Measurements from ENCODE around the gene NLRC5. TPM values are rescaled to one million over a fixed set of nuclear protein-coding genes. Genes with fewer than 3 reads are reported as not detected.
"Not testable (repeated sequence)": the region's sequence is repeated elsewhere in the genome, so short reads cannot be mapped to it uniquely, and the experiment has no call there.

The NLRC5 gene
- total RNA-seq, 2 donors from 2014 or later: 239 to 256 TPM

GRCh38 chr16:57062329-57062728 is 73.0 kb downstream of the NLRC5 start:
- ATAC-seq (replicated peaks in 1 of 2): no peak
- no peaks in the 10 kb centered on the region for H3K27me3 Mint-ChIP-seq (ENCODE audit: low read depth)
- H3K36me3 Mint-ChIP-seq (ENCODE audit: insufficient read depth in 2 of 2): peaks cover 21 to 36% of the 10 kb centered on the region in 2 donors
- DNase-seq: no peak
- H3K4me3 Mint-ChIP-seq: no peak overlapping the region
- peak overlapping the region; percentile 51 for H3K27ac Mint-ChIP-seq
- H3K4me1 Mint-ChIP-seq (ENCODE audit: low read depth): peaks cover 5% of the 10 kb centered on the region
- H3K9me3 Mint-ChIP-seq: no peaks in the 10 kb centered on the region

- not testable (repeated sequence) for H3K4me3 Mint-ChIP-seq; H3K27me3 Mint-ChIP-seq (ENCODE audit: low read depth); H3K4me1 Mint-ChIP-seq (ENCODE audit: low read depth); H3K27ac Mint-ChIP-seq; H3K9me3 Mint-ChIP-seq; DNase-seq; ATAC-seq (replicated peaks in 1 of 2)
- peaks cover 17 to 30% of the 10 kb centered on the region in 2 donors for H3K36me3 Mint-ChIP-seq (ENCODE audit: insufficient read depth in 2 of 2)
These were observed 73.8 kb downstream of the NLRC5 start for GRCh38 chr16:57063189-57063588.

GRCh38 chr16:57064995-57065394 is 75.6 kb downstream of the NLRC5 start:
- Mint-ChIP-seq H3K27ac (no peak overlapping the region), H3K9me3 (no peaks in the 10 kb centered on the region), H3K27me3 (ENCODE audit: low read depth) (no peaks in the 10 kb centered on the region), H3K4me3 (no peak overlapping the region), H3K4me1 (ENCODE audit: low read depth) (peaks cover 6% of the 10 kb centered on the region), H3K36me3 (ENCODE audit: insufficient read depth in 2 of 2) (peaks cover 19 to 37% of the 10 kb centered on the region in 2 donors)
- no peak for ATAC-seq (replicated peaks in 1 of 2)
- no peak for DNase-seq

GRCh38 chr16:57066625-57067024 is 77.3 kb downstream of the NLRC5 start:
- ATAC-seq (replicated peaks in 1 of 2): peak in 1 of 2 donors; percentile 6
- peaks cover 22% of the 10 kb centered on the region for H3K4me1 Mint-ChIP-seq (ENCODE audit: low read depth)
- no peak overlapping the region for H3K4me3 Mint-ChIP-seq
- no peaks in the 10 kb centered on the region for H3K9me3 Mint-ChIP-seq
- no peaks in the 10 kb centered on the region for H3K27me3 Mint-ChIP-seq (ENCODE audit: low read depth)
- no peak for DNase-seq
- H3K36me3 Mint-ChIP-seq (ENCODE audit: insufficient read depth in 2 of 2): peaks cover 21 to 34% of the 10 kb centered on the region in 2 donors
- H3K27ac Mint-ChIP-seq: peak overlapping the region; percentile 68

- Mint-ChIP-seq H3K4me1 (ENCODE audit: low read depth) (peaks cover 29% of the 10 kb centered on the region), H3K36me3 (ENCODE audit: insufficient read depth in 2 of 2) (peaks cover 21 to 33% of the 10 kb centered on the region in 2 donors), H3K9me3 (no peaks in the 10 kb centered on the region), H3K27me3 (ENCODE audit: low read depth) (no peaks in the 10 kb centered on the region), H3K27ac (no peak overlapping the region), H3K4me3 (no peak overlapping the region)
- no peak for DNase-seq
- ATAC-seq (replicated peaks in 1 of 2): no peak
These were observed 78.0 kb downstream of the NLRC5 start for GRCh38 chr16:57067347-57067746.

DNA sequence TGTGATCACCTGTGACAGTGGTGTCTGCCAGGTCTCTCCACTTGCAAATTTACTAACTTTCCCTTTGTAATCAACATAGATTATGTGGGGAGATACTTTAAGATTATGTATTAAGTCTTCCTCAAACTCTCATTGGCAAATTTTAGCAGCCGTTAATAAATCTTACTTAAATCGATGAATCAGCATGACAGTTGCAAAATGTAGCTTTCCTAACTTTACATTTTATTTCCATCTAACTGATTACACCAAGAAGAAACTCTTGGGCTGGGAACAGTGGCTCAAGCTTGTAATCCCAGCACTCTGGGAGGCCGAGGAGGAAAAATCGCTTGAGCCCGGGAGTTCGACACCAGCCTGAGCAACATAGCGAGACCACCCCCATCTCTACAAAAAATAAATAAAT is 79.7 kb downstream of the NLRC5 start:
- H3K36me3 Mint-ChIP-seq (ENCODE audit: insufficient read depth in 2 of 2): peaks cover 19 to 38% of the 10 kb centered on the region in 2 donors
- H3K27me3 Mint-ChIP-seq (ENCODE audit: low read depth): no peaks in the 10 kb centered on the region
- no peaks in the 10 kb centered on the region for H3K9me3 Mint-ChIP-seq
- peaks cover 29% of the 10 kb centered on the region for H3K4me1 Mint-ChIP-seq (ENCODE audit: low read depth)
- H3K27ac Mint-ChIP-seq: peak overlapping the region; percentile 13
- DNase-seq (no peak), ATAC-seq (replicated peaks in 1 of 2) (no peak)
- H3K4me3 Mint-ChIP-seq: no peak overlapping the region

GRCh38 chr16:57069635-57070370 is 80.4 kb downstream of the NLRC5 start:
- peak; percentile 6 to 11 for ATAC-seq (replicated peaks in 1 of 2)
- H3K27me3 Mint-ChIP-seq (ENCODE audit: low read depth): no peaks in the 10 kb centered on the region
- peaks cover 29% of the 10 kb centered on the region for H3K4me1 Mint-ChIP-seq (ENCODE audit: low read depth)
- H3K36me3 Mint-ChIP-seq (ENCODE audit: insufficient read depth in 2 of 2): peaks cover 19 to 33% of the 10 kb centered on the region in 2 donors
- no peak for DNase-seq
- H3K4me3 Mint-ChIP-seq: no peak overlapping the region
- H3K9me3 Mint-ChIP-seq: no peaks in the 10 kb centered on the region
- H3K27ac Mint-ChIP-seq: peak overlapping the region; percentile 78

DNA sequence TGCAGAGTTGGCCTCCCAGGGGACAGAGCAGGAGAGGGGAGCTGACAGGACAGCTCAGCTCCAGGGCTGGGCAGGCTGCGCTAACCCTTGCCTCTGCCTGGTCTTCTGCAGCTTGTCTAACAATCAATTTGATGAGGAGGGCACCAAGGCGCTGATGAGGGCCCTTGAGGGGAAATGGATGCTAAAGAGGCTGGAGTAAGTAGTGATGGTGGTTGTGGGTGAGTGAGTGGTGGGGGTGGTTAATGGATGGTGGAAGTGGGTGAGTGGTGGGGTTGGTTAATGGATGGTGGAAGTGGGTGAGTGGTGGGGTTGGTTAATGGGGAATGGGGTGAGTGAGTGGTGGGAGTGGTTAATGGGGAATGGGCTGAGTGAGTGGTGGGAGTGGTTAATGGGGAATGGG is 81.1 kb downstream of the NLRC5 start:
- Mint-ChIP-seq H3K27me3 (ENCODE audit: low read depth) (no peaks in the 10 kb centered on the region), H3K4me3 (no peak overlapping the region), H3K4me1 (ENCODE audit: low read depth) (peaks cover 29% of the 10 kb centered on the region), H3K9me3 (no peaks in the 10 kb centered on the region), H3K27ac (peak overlapping the region; percentile 78), H3K36me3 (ENCODE audit: insufficient read depth in 2 of 2) (peaks cover 19 to 32% of the 10 kb centered on the region in 2 donors)
- DNase-seq (no peak), ATAC-seq (replicated peaks in 1 of 2) (peak; percentile 9 to 13)

DNA sequence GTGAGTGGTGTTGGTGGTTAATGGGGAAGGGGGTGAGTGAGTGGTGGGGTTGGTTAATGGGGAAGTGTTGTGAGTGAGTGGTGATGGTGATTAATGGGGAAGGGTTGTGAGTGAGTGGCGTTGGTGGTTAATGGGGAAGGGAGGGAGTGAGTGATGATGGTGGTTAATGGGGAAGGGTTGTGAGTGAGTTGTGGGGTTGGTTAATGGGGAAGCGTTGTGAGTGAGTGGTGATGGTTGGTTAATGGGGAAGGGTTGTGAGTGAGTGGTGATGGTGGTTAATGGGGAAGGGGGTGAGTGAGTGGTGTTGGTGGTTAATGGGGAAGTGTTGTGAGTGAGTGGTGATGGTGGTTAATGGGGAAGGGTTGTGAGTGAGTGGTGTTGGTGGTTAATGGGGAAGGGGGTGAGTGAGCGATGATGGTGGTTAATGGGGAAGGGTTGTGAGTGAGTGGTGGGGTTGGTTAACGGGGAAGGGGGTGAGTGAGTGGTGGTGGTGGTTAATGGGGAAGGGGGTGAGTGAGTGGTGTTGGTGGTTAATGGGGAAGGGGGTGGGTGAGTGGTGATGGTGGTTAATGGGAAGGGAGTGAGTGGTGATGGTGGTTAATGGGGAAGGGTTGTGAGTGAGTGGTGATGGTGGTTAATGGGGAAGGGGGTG is 81.8 kb downstream of the NLRC5 start:
- H3K27ac Mint-ChIP-seq: peak overlapping the region; percentile 33
- peaks cover 19 to 34% of the 10 kb centered on the region in 2 donors for H3K36me3 Mint-ChIP-seq (ENCODE audit: insufficient read depth in 2 of 2)
- not testable (repeated sequence) for ATAC-seq (replicated peaks in 1 of 2)

DNA sequence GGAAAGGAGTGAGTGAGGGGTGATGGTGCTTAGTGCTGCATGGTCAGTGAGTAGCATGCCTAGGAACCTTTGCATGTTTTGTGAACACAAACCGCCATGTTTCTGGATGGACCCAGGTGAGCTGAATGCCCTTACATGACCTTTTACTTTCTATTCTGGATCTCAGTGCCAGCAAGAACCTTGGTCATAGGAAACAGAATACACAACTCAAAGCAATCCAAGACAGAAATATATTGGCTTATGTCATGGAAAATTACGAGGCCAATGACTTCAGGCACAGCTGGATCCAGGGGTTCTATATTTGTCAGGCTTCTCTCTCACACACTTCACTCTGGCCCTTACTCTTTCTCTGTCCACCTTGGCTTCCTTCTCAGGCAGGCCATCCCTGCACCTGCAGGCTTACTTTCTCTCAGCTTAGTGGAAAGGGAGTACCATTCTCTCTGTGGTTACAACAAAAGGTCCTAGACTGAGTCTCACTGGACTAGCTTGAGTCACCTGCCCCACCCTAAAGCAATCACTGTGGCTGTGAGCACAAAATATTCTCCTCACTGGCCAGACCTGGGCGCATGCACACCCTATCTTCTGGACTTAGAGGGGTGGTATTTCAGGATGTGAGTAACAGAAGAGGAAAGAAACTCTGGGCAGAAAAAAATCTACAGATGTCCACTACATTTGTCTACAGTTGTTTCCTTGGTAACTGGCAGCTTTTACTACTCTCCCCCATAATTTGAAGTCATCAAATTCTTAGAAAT is 82.7 kb downstream of the NLRC5 start:
- Mint-ChIP-seq H3K4me1 (ENCODE audit: low read depth) (peaks cover 29% of the 10 kb centered on the region), H3K27ac (peak overlapping the region; percentile 25), H3K9me3 (no peaks in the 10 kb centered on the region), H3K27me3 (ENCODE audit: low read depth) (no peaks in the 10 kb centered on the region), H3K36me3 (ENCODE audit: insufficient read depth in 2 of 2) (peaks cover 19 to 31% of the 10 kb centered on the region in 2 donors), H3K4me3 (no peak overlapping the region)
- ATAC-seq (replicated peaks in 1 of 2): peak; percentile 45 to 51
- no peak for DNase-seq

More for the DNA sequence above, 81.8 kb downstream of the NLRC5 start:
- H3K4me3 Mint-ChIP-seq; H3K9me3 Mint-ChIP-seq; DNase-seq; H3K27me3 Mint-ChIP-seq (ENCODE audit: low read depth): not testable (repeated sequence)
- H3K4me1 Mint-ChIP-seq (ENCODE audit: low read depth): peaks cover 29% of the 10 kb centered on the region

- ATAC-seq (replicated peaks in 1 of 2) (no peak), DNase-seq (no peak)
- no peaks in the 10 kb centered on the region for H3K27me3 Mint-ChIP-seq (ENCODE audit: low read depth)
- H3K27ac Mint-ChIP-seq: peak overlapping the region; percentile 39
- peaks cover 16 to 29% of the 10 kb centered on the region in 2 donors for H3K36me3 Mint-ChIP-seq (ENCODE audit: insufficient read depth in 2 of 2)
- no peaks in the 10 kb centered on the region for H3K9me3 Mint-ChIP-seq
- H3K4me3 Mint-ChIP-seq: no peak overlapping the region
- peaks cover 29% of the 10 kb centered on the region for H3K4me1 Mint-ChIP-seq (ENCODE audit: low read depth)
These were observed 83.4 kb downstream of the NLRC5 start for GRCh38 chr16:57072616-57073275.

DNA sequence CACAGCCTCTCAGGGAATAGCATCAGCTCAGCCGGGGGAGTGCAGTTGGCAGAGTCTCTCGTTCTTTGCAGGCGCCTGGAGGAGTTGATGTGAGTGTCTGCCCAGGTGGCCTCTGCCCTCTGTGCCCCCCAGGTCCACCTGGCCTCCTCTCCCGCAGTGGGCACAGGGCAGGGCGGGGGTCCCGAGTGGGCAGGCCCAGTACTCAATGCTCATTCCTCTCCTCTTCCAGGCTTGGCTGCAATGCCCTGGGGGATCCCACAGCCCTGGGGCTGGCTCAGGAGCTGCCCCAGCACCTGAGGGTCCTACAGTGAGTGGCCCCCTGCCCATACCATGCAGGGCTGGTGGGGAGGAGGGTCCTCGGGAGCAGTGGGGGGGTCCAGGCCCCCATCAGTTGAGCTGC is 88.4 kb downstream of the NLRC5 start:
- Mint-ChIP-seq H3K4me3 (no peak overlapping the region), H3K9me3 (no peaks in the 10 kb centered on the region), H3K27me3 (ENCODE audit: low read depth) (no peaks in the 10 kb centered on the region), H3K4me1 (ENCODE audit: low read depth) (peaks cover 4% of the 10 kb centered on the region), H3K36me3 (ENCODE audit: insufficient read depth in 2 of 2) (peaks cover 2 to 15% of the 10 kb centered on the region in 2 donors), H3K27ac (no peak overlapping the region)
- peak in 1 of 2 donors; percentile 3 for ATAC-seq (replicated peaks in 1 of 2)
- no peak for DNase-seq
